GM19023 (cell line): ENCODE measurements around the gene BATF.

Source experiments
- ATAC-seq: cut with Tn5 transposase; IDR thresholded peaks from one replicate; pipeline ENCODE4 v1.9.1; 2021; ENCODE audit warnings: mild to moderate bottlenecking, moderate library complexity; ENCODE audit not compliant: unreplicated experiment

BATF gene

GRCh38 chr14:75531660-75532317 lies 9.5 kb downstream of the BATF start:
- no peak for ATAC-seq

DNA sequence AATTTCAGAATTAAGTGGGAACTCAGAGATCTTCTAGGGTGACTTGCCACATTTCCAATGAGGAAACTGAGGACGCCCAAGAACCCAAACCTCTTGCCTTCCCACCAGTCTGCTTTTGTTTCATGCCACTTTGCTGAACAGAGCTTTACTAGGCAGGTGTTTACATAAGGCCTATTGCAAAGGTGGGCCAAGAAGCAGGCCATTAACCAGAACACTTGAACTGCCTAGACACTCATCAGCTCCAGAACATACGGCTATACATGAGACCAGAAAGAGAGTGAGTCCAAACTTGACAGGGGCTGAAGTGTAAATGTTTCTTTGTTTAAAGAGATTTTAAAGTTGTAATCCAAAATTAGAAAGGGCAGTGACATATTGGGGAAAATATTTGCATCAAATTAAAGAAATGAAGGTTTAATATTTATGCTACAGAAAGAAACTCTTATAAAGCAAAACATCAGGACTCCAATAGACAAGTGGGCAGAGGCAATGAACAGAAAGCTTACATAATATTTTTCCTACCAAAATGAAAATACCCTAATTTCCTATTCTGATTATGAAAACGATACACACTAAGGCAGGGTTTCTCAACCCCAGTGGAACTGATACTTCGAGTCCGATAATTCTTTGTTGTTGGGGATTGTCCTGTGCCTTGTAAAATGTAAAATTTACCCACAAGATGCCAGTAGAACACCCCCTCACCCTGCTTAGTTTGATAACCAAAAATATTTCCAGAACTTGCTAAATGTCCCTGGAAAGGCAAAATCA lies 11.7 kb downstream of the BATF start:
- no peak for ATAC-seq

DNA sequence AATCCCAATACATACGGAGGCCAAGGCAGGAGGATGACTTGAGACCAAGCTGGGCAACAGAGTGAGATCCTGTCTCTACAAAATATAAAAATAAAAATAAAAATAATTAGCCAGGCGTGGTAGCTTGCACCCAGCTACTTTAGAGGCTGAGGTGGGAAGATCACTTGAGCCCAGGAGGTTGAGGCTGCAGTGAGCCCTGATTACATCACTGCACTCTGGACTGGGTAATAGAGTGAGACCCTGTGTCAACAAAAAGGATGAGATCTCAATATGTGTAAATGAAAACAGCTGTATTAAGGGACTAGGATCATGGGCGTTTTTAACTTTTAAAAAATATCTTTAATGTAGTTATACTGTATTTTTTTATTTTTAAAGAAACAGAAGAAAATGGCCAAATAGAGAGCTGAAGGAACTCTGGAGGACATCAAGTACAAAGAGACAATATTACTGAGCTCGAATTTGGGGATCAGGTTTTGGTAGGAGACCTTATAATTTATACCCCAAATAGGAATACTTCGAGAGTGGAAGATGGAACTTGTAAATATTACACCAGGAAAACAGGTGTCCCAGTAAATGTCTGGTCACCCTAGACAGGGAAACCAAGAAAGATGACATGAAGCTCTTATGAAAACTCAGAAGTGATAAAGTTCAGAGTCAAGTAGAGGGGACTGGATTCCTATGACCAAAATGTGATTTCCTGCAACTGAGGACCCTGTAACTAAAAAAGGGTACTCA lies 13.1 kb downstream of the BATF start:
- no peak for ATAC-seq

- ATAC-seq = no peak
Observed at GRCh38 chr14:75537071-75537470, 14.8 kb downstream of the BATF start.

DNA sequence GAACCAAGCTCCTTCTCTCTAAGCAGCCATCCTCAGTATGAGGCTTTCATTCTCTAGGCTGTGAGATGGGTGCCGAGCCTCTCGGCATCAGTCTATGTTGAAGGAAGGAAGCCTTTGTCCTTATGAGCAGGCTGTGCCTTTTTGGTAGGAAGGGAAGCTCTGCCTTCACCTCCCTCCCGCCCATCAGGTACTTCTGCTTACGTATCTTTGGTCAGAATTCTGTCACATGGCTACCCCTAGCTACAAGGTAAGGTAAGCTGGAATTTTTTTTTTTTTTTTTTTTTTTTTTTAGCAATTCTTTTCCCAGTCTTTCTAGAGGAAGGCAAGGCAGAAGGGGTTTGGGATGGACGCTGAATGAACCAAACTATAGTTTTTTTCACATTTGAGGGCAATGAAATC lies 16.9 kb downstream of the BATF start:
- no peak for ATAC-seq

- peak; percentile 38 for ATAC-seq
Observed at GRCh38 chr14:75539561-75540478, 17.6 kb downstream of the BATF start.

DNA sequence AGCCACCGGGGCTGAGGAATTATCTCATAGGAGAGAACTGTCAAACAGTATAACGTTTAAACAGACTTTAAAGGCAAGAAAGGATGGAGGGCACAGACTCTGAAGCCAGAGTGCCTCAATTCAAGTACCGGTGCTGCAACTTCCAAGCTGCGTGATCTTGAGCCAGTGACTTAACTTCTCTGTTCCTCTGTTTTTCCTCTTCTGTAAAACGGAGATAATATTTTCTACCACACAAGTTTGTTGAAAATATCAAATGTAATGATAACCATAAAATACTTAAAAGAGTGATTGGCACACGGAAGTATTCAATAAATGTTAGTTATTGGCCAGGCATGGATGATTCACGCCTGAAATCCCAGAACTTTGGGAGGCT lies 18.2 kb downstream of the BATF start:
- ATAC-seq = no peak

DNA sequence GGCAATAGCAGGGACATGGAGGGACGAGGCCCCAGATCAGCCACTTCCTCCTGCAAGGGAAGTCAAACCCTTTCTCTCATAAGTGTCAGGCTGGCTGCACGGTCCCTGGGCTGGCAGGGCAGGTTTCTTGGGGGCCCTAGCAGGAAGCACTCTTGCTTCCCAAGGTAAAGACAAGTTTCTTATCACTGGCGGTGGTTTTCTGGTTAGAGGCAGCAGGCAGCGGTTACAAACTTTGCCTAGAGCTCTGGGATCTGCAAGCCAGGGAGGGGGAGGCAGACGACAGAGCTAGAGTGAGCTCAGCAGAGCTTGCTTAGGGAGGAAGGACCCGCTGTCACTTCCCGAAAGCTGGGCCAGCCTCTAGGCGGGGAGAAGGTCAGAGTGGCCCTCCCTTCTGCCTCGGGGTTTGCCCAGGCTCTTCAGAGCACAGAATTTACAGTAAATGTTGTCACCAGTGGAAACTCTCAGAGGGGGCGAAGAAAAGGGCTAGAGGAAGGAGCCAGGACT lies 20.4 kb downstream of the BATF start:
- peak; percentile 71 for ATAC-seq

DNA sequence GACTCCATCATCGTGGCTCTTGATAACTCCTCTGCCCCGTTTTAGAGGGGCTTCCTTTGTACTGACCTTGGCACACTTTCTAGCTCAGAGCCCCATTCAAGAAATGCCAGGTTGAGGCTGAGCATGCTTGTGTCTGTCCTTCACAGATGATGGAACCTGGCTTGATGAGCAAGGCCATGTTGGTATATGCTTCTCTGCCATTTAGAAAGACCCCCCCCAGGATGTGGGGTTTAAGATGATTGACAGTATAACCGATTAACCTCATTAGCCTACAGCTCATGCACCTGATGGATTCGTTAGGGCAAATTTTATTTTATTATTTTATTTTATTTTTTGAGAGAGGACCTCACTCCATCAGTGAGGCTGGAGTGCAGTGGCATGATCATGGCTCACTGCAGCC lies 21.0 kb downstream of the BATF start:
- no peak for ATAC-seq

DNA sequence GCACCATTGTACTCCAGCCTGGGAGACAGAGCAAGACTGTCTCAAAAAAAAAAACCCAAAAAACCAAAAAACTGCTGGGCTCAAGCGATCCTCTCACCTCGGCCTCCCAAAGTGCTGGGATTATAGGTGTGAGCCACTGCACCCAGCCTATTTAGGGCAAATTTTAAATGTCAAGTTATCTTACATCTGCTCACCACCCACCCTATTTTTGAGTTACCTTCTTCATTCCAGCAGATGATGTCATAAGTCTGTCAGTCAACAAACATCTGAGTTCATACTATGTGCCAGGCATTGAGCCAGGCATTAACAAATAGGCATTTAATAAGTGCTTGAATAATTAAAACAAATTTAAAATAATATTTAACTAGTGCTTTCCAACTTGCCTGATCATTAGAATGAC lies 21.5 kb downstream of the BATF start:
- ATAC-seq = no peak

DNA sequence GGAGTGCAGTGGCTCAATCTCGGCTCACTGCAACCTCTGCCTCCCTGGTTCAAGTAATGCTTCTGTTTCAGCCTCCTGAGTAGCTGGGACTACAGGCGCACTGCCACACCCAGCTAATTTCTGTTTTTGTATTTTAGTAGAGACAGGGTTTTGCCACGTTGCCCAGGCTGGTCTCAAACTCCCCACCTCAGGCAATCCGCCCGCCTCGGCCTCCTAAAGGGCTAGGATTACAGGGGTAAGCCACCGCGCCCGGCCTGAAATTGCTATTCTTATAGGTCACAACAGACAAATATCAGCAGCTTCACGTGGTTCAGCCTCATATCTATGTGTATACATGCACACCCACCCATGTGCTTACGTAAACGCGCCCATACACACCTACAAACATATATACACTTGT lies 23.6 kb downstream of the BATF start:
- no peak for ATAC-seq

GRCh38 chr14:75547552-75548250 lies 25.4 kb downstream of the BATF start:
- no peak for ATAC-seq

DNA sequence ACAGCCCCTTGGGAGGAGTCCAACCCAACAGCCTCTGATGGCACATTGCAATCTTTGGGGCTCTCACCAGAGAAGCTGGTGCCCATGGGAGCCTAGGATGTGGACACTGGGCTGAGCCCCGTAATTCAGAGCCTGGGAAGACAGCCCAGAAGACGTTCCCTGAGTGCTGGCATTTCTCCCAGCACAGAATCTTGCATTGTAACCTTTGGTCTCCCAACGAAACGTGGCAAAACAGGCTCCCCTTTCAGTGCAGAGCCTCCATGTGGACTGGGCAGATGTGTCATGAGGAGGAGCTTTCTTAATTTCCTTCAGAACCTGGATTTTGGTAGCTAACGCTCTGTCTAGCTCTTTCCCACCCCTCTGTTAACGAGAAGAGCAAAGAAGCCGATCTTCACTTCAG lies 26.3 kb downstream of the BATF start:
- ATAC-seq = no peak

DNA sequence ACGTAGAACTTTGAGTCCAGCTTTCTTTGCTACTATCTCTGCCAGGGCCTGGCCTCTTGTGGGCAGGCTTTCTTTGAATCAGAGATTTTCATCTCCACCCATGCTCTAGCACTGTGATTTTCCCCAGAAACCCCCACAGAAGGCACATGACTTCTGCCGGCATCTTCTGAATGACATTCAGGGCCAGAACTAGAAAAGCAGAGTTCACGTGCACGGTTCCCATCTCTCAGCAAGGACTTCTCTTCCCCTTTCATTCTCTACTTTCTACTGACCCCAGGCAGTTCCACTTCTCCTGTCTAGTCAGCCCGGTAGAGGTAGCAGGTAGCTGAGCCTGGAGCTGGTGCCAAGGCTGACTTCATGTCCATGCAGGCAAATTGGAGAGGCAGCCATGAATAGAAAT lies 26.9 kb downstream of the BATF start:
- ATAC-seq = peak; percentile 62

- ATAC-seq = no peak
Observed at GRCh38 chr14:75551021-75551420, 28.8 kb downstream of the BATF start.

- ATAC-seq = no peak
Observed at GRCh38 chr14:75553157-75553556, 30.9 kb downstream of the BATF start.

- no peak for ATAC-seq
Observed at GRCh38 chr14:75553761-75554364, 31.6 kb downstream of the BATF start.

DNA sequence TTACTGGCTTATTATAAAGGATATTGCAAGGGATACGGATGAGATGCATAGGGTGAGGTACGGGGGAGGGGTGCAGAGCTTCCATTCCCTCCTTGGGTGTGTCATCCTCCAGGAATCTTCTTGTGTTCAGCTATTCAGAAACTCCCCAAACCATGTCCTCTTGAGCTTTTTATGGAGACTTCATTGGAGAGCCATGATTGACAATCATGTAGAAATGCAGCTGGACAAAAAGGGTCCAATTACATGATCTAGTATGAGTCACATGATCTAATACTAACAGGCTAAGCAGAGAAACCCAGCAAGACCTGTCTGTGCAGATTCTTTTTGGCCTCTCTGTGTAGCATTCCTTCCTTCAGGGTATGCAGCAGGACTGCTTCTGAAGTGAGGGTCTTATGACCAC lies 32.2 kb downstream of the BATF start:
- no peak for ATAC-seq

- no peak for ATAC-seq
Observed at GRCh38 chr14:75558440-75558839, 36.2 kb downstream of the BATF start.

DNA sequence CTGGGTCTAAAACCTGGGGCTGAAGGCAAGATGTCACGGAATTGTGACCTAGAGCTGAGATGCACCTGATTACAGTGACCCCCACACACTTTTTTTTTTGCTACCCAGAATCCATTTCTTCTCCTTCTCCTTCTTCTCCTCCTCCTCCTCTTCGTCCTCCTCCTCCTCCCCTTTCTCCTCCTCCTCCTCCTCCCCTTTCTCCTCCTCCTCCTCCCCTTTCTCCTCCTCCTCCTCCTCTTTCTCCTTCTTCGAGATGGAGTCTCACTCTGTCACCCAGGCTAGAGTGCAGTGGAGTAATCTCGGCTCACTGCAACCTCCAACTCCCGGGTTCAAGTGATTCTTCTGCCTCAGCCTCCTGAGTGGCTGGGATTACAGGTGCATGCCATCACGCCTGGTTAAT lies 36.8 kb downstream of the BATF start:
- ATAC-seq = no peak
